Measurements from ENCODE around the gene HTRA3. TPM values are rescaled to one million over a fixed set of nuclear protein-coding genes. Genes with fewer than 3 reads are reported as not detected.

HTRA3 gene
- total and polyA plus RNA-seq, 2 of the 4 experiments (the other 2 are of a cell fraction), result 1.3 to 9.5 TPM

GRCh38 chr4:8233672-8234484 is 35.7 kb upstream of the HTRA3 start:
- H3K4me1 ChIP-seq (ENCODE audit: control insufficient read depth, insufficient read depth, low read length), result peaks cover under 1% of the 10 kb centered on the region; the same call in 1 of the 2 replicates
- H3K9ac ChIP-seq (ENCODE audit: low read depth, low read length), result no peak overlapping the region
- H3K18ac ChIP-seq (ENCODE audit: low read depth, low read length), result no peak overlapping the region
- DNase-seq (no peak), ATAC-seq (ENCODE audit: low read depth) (no peak)
- no peak overlapping the region for H3K56ac ChIP-seq (ENCODE audit: extremely low read depth, insufficient read depth, low read length)
- no peak overlapping the region for H3K4me2 ChIP-seq (ENCODE audit: low read depth, low read length)
- no peak overlapping the region for H3K27ac ChIP-seq (ENCODE audit: insufficient read depth, low read length)
- H4K91ac ChIP-seq (ENCODE audit: insufficient read depth, low read depth, low read length), result no peak overlapping the region
- no peaks in the 10 kb centered on the region for H3K27me3 ChIP-seq (ENCODE audit: control insufficient read depth, insufficient read depth, low read length)
- intact Hi-C loops (cut with micrococcal nuclease), result no loop called here
- BruUV-seq (replicated peaks), result no TSS peak
- no peak overlapping the region for H3K23ac ChIP-seq (ENCODE audit: low read depth, low read length)
- no peak overlapping the region for H2BK20ac ChIP-seq (ENCODE audit: low read depth, low read length)
- no peak overlapping the region for H3K4ac ChIP-seq (ENCODE audit: low read depth, low read length)
- dilution Hi-C loops (cut with HindIII; ENCODE audit: low sequenced_read_pairs, unreplicated experiment), result no loop called here
- TF ChIP-seq RFX5 (IDR thresholded peaks at IDR 0.05; ENCODE audit: low read depth, low read length) (no peak), RCOR1 (IDR thresholded peaks at IDR 0.05; ENCODE audit: insufficient replicate concordance, low read length) (no peak), BHLHE40 (IDR thresholded peaks at IDR 0.05; ENCODE audit: low read depth, low read length) (no peak), MXI1 (IDR thresholded peaks at IDR 0.05; ENCODE audit: borderline replicate concordance, low read depth, low read length) (no peak), NFE2L2 (IDR thresholded peaks at IDR 0.05; ENCODE audit: low read depth, low read length) (no peak), RAD21 (IDR thresholded peaks at IDR 0.05; ENCODE audit: low read length) (no peak), CEBPB (IDR thresholded peaks at IDR 0.05; ENCODE audit: low read depth, low read length) (no peak), CHD1 (IDR thresholded peaks at IDR 0.05; ENCODE audit: low read depth, low read length) (no peak), SMC3 (IDR thresholded peaks at IDR 0.05; ENCODE audit: low read depth, low read length) (no peak), POLR2A (IDR thresholded peaks at IDR 0.05; ENCODE audit: low read depth, low read length) (no peak), USF2 (IDR thresholded peaks at IDR 0.05; ENCODE audit: low read depth, low read length) (no peak), MAZ (IDR thresholded peaks at IDR 0.05; ENCODE audit: borderline replicate concordance, low read depth, low read length) (no peak)
- in situ Hi-C loops (cut with MboI; ENCODE audit: low sequenced_read_pairs), result no loop called here
- H3K9me1 ChIP-seq (ENCODE audit: insufficient read depth, low read length), result 0 out of 2 replicates have a peak, but pooled peaks cover 3% of the 10 kb centered on the region
- WGBS, 2 experiments (ENCODE audit: extremely low coverage in 2 of 2, insufficient read length in 1 of 2), result 58% methylated on average over 4 of the region's 4 CpGs; no CpG with 5 or more reads in 1 of the 2 experiments
- no peaks in the 10 kb centered on the region for H3K79me1 ChIP-seq (ENCODE audit: low read depth in 1 of 2, low read length in 2 of 2)
- no peak overlapping the region for H4K8ac ChIP-seq (ENCODE audit: low read depth in 2 of 2, low read length in 2 of 2)
- H2AK5ac ChIP-seq (ENCODE audit: low read depth, low read length), result no peak overlapping the region; the same call in 1 of the 2 replicates
- H3K4me3 ChIP-seq (ENCODE audit: insufficient read depth, low read depth, low read length), result no peak overlapping the region
- H3K9me3 ChIP-seq (ENCODE audit: control insufficient read depth, insufficient read depth, low read length), result no peaks in the 10 kb centered on the region
- CTCF ChIA-PET, result no interaction called here
- H2AK9ac ChIP-seq (replicated peaks; ENCODE audit: low read depth, low read length, poor library complexity), result no peak overlapping the region
- POLR2A ChIA-PET (ENCODE audit: unreplicated experiment), result no interaction called here
- no peaks in the 10 kb centered on the region; the same call in 1 of the 2 replicates for H4K20me1 ChIP-seq (ENCODE audit: insufficient read depth, low read length)
- H2AFZ ChIP-seq (replicated peaks; ENCODE audit: low read length, poor library complexity), result no peak overlapping the region
- no peak overlapping the region for H4K5ac ChIP-seq (ENCODE audit: low read depth, low read length)
- no peak overlapping the region for H3K14ac ChIP-seq (replicated peaks; ENCODE audit: low read depth, low read length)
- H3K36me3 ChIP-seq (ENCODE audit: control insufficient read depth, insufficient read depth, low read length), result no peaks in the 10 kb centered on the region
- H2BK15ac ChIP-seq (ENCODE audit: low read depth, low read length), result no peak overlapping the region
- H2BK120ac ChIP-seq (ENCODE audit: low read depth, low read length), result no peak overlapping the region
- peak overlapping the region; percentile 8 for H2BK5ac ChIP-seq (ENCODE audit: low read depth, low read length, poor library complexity, severe bottlenecking)

Data from IMR-90 (cell line).